Immature natural killer cell (primary cell): Measurements from ENCODE around the gene CADPS. TPM values are rescaled to one million over a fixed set of nuclear protein-coding genes. Genes with fewer than 3 reads are reported as not detected.

Experiments used
- DNase-seq, 3 donors: peaks; one replicate each; pipeline ENCODE4 v3.0.0; 2022; ENCODE audit warnings: mixed read lengths in 1 of 3
- H3K27ac Mint-ChIP-seq, 6 donors: one replicate each; pipeline ENCODE4 v1.8.0; 2020; ENCODE audit warnings: mixed read lengths in 6 of 6, mild to moderate bottlenecking in 5 of 6, inconsistent platforms in 4 of 6, moderate library complexity in 3 of 6
- H3K27me3 Mint-ChIP-seq, 3 donors: one replicate each; pipeline ENCODE4 v1.8.0; 2020 to 2021; ENCODE audit warnings: low read depth in 3 of 3, mild to moderate bottlenecking in 3 of 3, mixed read lengths in 3 of 3, moderate library complexity in 3 of 3, inconsistent platforms in 1 of 3
- H3K36me3 Mint-ChIP-seq, 3 donors: one replicate each; pipeline ENCODE4 v1.8.0; 2020; ENCODE audit warnings: mixed read lengths in 3 of 3, inconsistent platforms in 2 of 3, mild to moderate bottlenecking in 2 of 3
- H3K4me1 Mint-ChIP-seq, 2 donors: one replicate each; pipeline ENCODE4 v1.8.0; 2020; ENCODE audit warnings: inconsistent platforms in 2 of 2, mild to moderate bottlenecking in 2 of 2, mixed read lengths in 2 of 2, moderate library complexity in 1 of 2
- H3K4me3 Mint-ChIP-seq, 5 donors: one replicate each; pipeline ENCODE4 v1.8.0; 2020; ENCODE audit warnings: mild to moderate bottlenecking in 5 of 5, mixed read lengths in 5 of 5, inconsistent platforms in 3 of 5, moderate library complexity in 3 of 5
- H3K9me3 Mint-ChIP-seq, 6 donors: one replicate each; pipeline ENCODE4 v1.8.0; 2020; ENCODE audit warnings: mild to moderate bottlenecking in 6 of 6, mixed read lengths in 6 of 6, inconsistent platforms in 4 of 6, moderate library complexity in 3 of 6
- polyA plus RNA-seq, 3 donors: library from polyadenylated mRNA; unstranded; fragments of 300-500 nt; fragmentation: Illumina TruSeq; gene quantifications; one replicate each; pipeline ENCODE4 v1.2.3, GENCODE V29; 2021

The CADPS gene
- polyA plus RNA-seq, 3 donors from 2014 or later, result not detected

- H3K27me3 Mint-ChIP-seq, result peaks cover 0 to 2% (median 2%) of the 10 kb centered on the region in 3 donors
- H3K36me3 Mint-ChIP-seq, result no peaks in the 10 kb centered on the region
- no peak overlapping the region for H3K4me3 Mint-ChIP-seq
- no peaks in the 10 kb centered on the region for H3K4me1 Mint-ChIP-seq
- peaks cover 0 to 20% (median 3%) of the 10 kb centered on the region in 6 donors for H3K9me3 Mint-ChIP-seq
- no peak for DNase-seq
- H3K27ac Mint-ChIP-seq, result no peak overlapping the region
Observed at GRCh38 chr3:62500556-62501288, 374.5 kb downstream of the CADPS start.

- peaks cover 0 to 2% (median 2%) of the 10 kb centered on the region in 3 donors for H3K27me3 Mint-ChIP-seq
- no peaks in the 10 kb centered on the region for H3K36me3 Mint-ChIP-seq
- no peak for DNase-seq
- H3K9me3 Mint-ChIP-seq, result peaks cover 0 to 13% (median 3%) of the 10 kb centered on the region in 6 donors
- no peak overlapping the region for H3K4me3 Mint-ChIP-seq
- H3K27ac Mint-ChIP-seq, result no peak overlapping the region
- no peaks in the 10 kb centered on the region for H3K4me1 Mint-ChIP-seq
Observed at GRCh38 chr3:62497156-62497555, 378.1 kb downstream of the CADPS start.

GRCh38 chr3:62496503-62496902 lies 378.7 kb downstream of the CADPS start:
- Mint-ChIP-seq H3K4me1 (no peaks in the 10 kb centered on the region), H3K27me3 (peaks cover 0 to 2% (median 2%) of the 10 kb centered on the region in 3 donors), H3K27ac (no peak overlapping the region), H3K36me3 (no peaks in the 10 kb centered on the region), H3K9me3 (peaks cover 0 to 13% (median 4%) of the 10 kb centered on the region in 6 donors), H3K4me3 (no peak overlapping the region)
- no peak for DNase-seq

- Mint-ChIP-seq H3K36me3 (no peaks in the 10 kb centered on the region), H3K27ac (no peak overlapping the region), H3K27me3 (no peaks in the 10 kb centered on the region), H3K4me1 (no peaks in the 10 kb centered on the region), H3K9me3 (peaks cover 0 to 14% (median 6%) of the 10 kb centered on the region in 6 donors), H3K4me3 (no peak overlapping the region)
- no peak for DNase-seq
Observed at GRCh38 chr3:62493109-62493801, 382.0 kb downstream of the CADPS start.

- Mint-ChIP-seq H3K4me1 (no peaks in the 10 kb centered on the region), H3K27ac (no peak overlapping the region), H3K4me3 (no peak overlapping the region), H3K27me3 (no peaks in the 10 kb centered on the region), H3K9me3 (peaks cover 0 to 11% (median 0%) of the 10 kb centered on the region in 6 donors), H3K36me3 (no peaks in the 10 kb centered on the region)
- DNase-seq, result no peak
Observed at GRCh38 chr3:62482961-62483360, 392.3 kb downstream of the CADPS start.

- no peak overlapping the region for H3K27ac Mint-ChIP-seq
- DNase-seq, result no peak
- H3K4me3 Mint-ChIP-seq, result no peak overlapping the region
- H3K36me3 Mint-ChIP-seq, result no peaks in the 10 kb centered on the region
- peaks cover 0 to 12% (median 0%) of the 10 kb centered on the region in 6 donors for H3K9me3 Mint-ChIP-seq
- H3K4me1 Mint-ChIP-seq, result no peaks in the 10 kb centered on the region
- H3K27me3 Mint-ChIP-seq, result no peaks in the 10 kb centered on the region
Observed at GRCh38 chr3:62481962-62482361, 393.3 kb downstream of the CADPS start.

GRCh38 chr3:62480056-62480455 lies 395.2 kb downstream of the CADPS start:
- Mint-ChIP-seq H3K4me3 (no peak overlapping the region), H3K9me3 (peaks cover 0 to 19% (median 0%) of the 10 kb centered on the region in 6 donors), H3K27ac (no peak overlapping the region), H3K36me3 (peaks cover 0 to 3% (median 0%) of the 10 kb centered on the region in 3 donors), H3K27me3 (no peaks in the 10 kb centered on the region), H3K4me1 (no peaks in the 10 kb centered on the region)
- DNase-seq, result no peak

- peaks cover 0 to 3% (median 0%) of the 10 kb centered on the region in 3 donors for H3K36me3 Mint-ChIP-seq
- no peak for DNase-seq
- no peaks in the 10 kb centered on the region for H3K4me1 Mint-ChIP-seq
- no peak overlapping the region for H3K4me3 Mint-ChIP-seq
- H3K9me3 Mint-ChIP-seq, result peaks cover 0 to 19% (median 0%) of the 10 kb centered on the region in 6 donors
- H3K27ac Mint-ChIP-seq, result no peak overlapping the region
- no peaks in the 10 kb centered on the region for H3K27me3 Mint-ChIP-seq
Observed at GRCh38 chr3:62479326-62479725, 395.9 kb downstream of the CADPS start.

GRCh38 chr3:62475306-62475705 lies 399.9 kb downstream of the CADPS start:
- DNase-seq, result no peak
- Mint-ChIP-seq H3K27me3 (no peaks in the 10 kb centered on the region), H3K9me3 (peaks cover 5 to 22% (median 7%) of the 10 kb centered on the region in 6 donors), H3K4me1 (no peaks in the 10 kb centered on the region), H3K36me3 (peaks cover 0 to 7% (median 3%) of the 10 kb centered on the region in 3 donors), H3K4me3 (no peak overlapping the region), H3K27ac (no peak overlapping the region)

- H3K9me3 Mint-ChIP-seq, result peaks cover 5 to 17% (median 7%) of the 10 kb centered on the region in 6 donors
- peaks cover 0 to 3% (median 0%) of the 10 kb centered on the region in 3 donors for H3K27me3 Mint-ChIP-seq
- peaks cover 0 to 3% (median 3%) of the 10 kb centered on the region in 3 donors for H3K36me3 Mint-ChIP-seq
- DNase-seq, result no peak
- H3K4me1 Mint-ChIP-seq, result no peaks in the 10 kb centered on the region
- H3K27ac Mint-ChIP-seq, result no peak overlapping the region
- H3K4me3 Mint-ChIP-seq, result no peak overlapping the region
Observed at GRCh38 chr3:62467966-62468722, 407.1 kb downstream of the CADPS start.

GRCh38 chr3:62462788-62463187 lies 412.4 kb downstream of the CADPS start:
- peaks cover 0 to 3% (median 2%) of the 10 kb centered on the region in 3 donors for H3K27me3 Mint-ChIP-seq
- H3K27ac Mint-ChIP-seq, result no peak overlapping the region
- no peak overlapping the region for H3K4me3 Mint-ChIP-seq
- peaks cover 0 to 13% (median 2%) of the 10 kb centered on the region in 6 donors for H3K9me3 Mint-ChIP-seq
- no peak for DNase-seq
- H3K36me3 Mint-ChIP-seq, result no peaks in the 10 kb centered on the region
- no peaks in the 10 kb centered on the region for H3K4me1 Mint-ChIP-seq

- Mint-ChIP-seq H3K9me3 (peaks cover 0 to 13% (median 3%) of the 10 kb centered on the region in 6 donors), H3K27me3 (peaks cover 0 to 3% (median 2%) of the 10 kb centered on the region in 3 donors), H3K36me3 (no peaks in the 10 kb centered on the region), H3K27ac (no peak overlapping the region), H3K4me3 (no peak overlapping the region), H3K4me1 (no peaks in the 10 kb centered on the region)
- no peak for DNase-seq
Observed at GRCh38 chr3:62462104-62462762, 413.0 kb downstream of the CADPS start.

- Mint-ChIP-seq H3K4me1 (no peaks in the 10 kb centered on the region), H3K9me3 (peaks cover 0 to 9% (median 2%) of the 10 kb centered on the region in 6 donors), H3K27me3 (peaks cover 0 to 2% (median 1%) of the 10 kb centered on the region in 3 donors), H3K36me3 (no peaks in the 10 kb centered on the region), H3K27ac (peak overlapping the region in 1 of 6 donors; percentile 69), H3K4me3 (no peak overlapping the region)
- no peak for DNase-seq
Observed at GRCh38 chr3:62454916-62455315, 420.3 kb downstream of the CADPS start.
